ENCODE data around the gene PNMT.
"Not testable (repeated sequence)": the region's sequence is repeated elsewhere in the genome, so short reads cannot be mapped to it uniquely, and the experiment has no call there.

Gene PNMT

DNA sequence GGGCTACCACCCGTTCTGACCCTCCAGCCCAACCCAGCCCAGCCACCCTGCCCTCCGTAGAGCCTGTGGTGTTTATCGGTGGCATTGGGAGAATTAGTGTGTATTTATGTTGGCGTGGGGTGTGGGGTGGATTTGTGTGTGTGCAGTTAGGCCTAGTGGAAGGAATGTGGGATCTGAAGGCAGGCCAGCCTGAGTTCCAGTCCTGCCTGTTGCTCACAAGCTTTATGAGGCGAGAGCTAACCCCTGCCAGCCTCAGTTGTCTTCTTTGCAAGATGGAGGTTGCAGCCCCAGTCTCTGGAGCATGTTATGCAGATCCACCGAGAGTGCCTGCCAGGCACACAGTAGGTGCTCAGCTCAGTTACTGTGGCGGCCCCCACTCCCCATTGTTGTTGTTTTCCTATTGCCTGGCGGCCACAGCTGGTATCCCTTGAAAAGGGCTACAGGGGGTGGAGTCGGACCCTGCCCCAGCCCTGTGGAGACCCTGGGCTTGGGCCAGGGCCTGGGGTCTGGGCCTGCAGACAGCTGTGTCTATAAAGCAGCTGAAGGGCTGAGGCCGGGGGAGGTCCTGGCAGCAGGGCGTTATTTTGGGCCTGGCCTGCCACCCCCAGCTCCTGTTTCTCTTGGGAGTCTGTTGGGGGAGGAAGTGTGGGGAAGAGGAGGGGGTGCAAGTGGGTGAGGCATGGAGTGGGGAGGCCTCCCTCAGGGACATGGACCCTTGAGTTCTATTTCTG, 36.7 kb downstream of the PNMT start:
- no peak for DNase-seq (ENCODE audit: low read depth in 2 of 3, low spot score in 2 of 3)

DNA sequence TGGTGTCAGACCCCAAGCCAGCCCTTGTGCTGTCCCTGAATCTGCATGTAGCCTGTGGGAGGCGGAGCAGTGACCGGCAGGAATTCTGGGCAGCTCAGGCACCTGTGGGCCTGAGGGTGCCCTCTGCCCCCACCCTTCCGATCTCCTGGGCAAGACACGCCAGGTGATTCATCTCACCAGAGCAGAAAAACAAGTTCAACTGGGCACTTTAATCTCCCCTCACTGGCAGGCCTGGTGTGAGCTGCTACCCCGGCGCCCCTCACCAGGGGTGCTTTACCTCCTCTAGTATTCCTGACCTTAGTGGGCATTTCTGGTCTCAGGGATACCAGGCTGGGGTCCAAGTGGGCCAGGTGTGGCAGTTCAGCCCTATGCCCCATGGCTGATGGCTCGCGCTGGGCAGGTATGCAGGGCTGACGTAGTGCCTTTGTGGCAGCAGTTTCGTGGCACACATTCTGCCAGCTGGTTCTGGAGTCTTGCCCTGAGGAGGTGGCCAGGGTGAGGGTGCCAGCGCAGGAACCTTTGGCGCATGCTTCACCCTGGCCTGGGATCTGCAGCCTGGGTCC, 37.6 kb downstream of the PNMT start:
- DNase-seq (ENCODE audit: low read depth in 2 of 3, low spot score in 2 of 3), result no peak

DNA sequence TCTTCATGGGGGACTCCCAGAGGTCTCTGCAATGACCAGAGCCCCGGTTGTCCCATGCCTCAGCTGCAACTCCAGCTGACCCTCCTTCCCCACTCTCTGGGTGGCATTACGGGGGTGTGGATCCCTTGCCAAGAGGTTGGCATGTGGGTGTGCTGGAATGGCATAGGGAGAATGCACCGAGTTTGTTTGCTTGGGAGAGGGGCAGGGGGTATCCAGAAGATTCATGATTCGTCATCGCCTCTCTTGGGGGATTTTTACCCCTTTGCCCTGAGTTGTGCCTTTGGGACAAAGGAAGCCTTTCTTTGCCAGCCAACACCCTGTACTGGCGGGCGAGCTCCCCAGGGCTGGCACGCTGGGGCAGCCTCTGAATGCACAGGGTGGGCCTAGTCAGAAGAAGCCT, 38.1 kb downstream of the PNMT start:
- DNase-seq (ENCODE audit: low read depth in 2 of 3, low spot score in 2 of 3), result no peak

DNA sequence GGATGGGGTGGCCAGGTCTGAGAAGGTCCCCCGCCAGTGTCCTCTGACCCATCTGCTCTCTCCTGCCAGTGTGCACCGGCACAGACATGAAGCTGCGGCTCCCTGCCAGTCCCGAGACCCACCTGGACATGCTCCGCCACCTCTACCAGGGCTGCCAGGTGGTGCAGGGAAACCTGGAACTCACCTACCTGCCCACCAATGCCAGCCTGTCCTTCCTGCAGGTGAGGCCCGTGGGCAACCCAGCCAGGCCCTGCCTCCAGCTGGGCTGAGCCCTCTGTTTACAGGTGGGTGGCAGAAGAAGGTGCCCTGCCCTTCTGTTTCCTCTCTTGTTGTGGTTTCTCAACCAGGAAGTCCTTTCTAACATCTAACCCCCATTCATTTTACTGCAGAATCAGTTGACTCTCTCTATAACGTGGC, 38.7 kb downstream of the PNMT start:
- no peak for DNase-seq (ENCODE audit: low read depth in 2 of 3, low spot score in 2 of 3)

DNA sequence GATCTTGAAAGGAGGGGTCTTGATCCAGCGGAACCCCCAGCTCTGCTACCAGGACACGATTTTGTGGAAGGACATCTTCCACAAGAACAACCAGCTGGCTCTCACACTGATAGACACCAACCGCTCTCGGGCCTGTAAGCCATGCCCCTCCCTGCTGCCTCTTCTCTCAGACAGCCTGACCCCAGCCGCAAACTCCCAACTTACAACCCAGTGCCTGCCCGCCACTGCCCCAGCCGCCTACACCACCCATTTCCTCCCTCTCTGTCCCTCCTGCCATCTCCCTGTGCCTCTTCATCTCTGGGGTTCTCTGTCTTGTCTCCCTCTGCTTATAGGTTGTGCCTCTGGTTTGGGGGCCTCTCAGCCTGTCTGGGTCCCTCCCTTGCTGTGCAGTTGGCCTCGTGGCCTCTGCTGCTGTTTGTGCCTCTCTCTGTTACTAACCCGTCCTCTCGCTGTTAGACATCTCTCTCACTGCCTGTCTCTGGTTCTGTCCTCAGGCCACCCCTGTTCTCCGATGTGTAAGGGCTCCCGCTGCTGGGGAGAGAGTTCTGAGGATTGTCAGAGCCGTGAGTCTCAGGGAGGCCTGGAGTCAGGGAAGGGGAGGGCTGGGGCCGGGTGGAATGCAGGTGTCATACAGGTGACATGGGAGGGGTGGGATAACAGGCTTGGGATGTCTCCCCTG, 41.2 kb downstream of the PNMT start:
- no peak for DNase-seq (ENCODE audit: low read depth in 2 of 3, low spot score in 2 of 3)

DNA sequence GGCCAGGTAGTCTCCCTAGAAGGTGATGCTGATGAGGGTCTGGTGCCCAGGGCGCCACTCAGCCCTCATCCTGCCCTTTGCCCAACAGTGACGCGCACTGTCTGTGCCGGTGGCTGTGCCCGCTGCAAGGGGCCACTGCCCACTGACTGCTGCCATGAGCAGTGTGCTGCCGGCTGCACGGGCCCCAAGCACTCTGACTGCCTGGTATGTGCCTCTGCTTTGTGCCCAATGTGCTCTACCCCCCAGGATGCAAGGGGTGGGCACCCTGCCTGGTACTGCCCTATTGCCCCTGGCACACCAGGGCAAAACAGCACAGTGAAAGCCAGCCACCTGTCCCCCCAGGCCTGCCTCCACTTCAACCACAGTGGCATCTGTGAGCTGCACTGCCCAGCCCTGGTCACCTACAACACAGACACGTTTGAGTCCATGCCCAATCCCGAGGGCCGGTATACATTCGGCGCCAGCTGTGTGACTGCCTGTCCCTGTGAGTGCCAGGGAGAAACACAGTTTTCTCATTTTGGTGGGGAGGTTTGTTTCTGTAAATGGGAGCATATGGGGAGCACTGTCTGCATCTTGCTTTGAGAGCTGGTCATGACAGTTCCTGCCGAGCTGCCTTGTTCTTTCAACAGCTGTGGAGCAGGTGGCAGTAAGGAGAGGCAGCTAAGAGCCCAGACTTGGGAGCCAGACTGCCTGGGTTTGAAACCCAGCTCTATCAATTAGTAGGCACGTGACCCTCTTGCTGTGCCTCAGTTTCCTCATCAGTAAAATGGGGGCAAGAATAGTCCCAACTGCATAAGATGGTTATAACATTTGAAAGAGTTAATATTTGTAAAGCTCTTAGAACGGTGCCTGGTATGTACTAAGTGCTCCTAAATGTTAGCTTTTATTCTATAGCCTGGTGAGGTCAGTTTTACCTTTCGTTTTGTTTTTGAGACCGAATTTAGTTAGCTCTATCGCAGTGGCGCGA, 42.0 kb downstream of the PNMT start:
- no peak for DNase-seq (ENCODE audit: low read depth in 2 of 3, low spot score in 2 of 3)

DNA sequence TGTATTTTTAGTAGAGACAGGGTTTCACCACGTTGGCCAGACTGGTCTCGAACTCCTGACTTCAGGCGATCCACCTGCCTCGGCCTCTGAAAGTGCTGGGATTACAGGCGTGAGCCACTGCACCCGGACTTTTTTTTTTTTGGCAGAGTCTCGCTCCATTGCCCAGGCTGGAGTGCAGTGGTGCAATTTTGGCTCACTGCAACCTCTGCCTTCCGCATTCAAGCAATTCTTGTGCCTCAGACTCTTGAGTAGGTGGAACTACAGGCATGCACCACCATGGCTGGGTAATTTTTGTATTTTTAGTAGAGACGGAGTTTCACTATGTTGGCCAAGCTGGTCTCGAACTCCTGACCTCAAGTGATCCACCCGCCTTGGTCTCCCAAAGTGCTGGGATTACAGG, 42.8 kb downstream of the PNMT start:
- not testable (repeated sequence) for DNase-seq (ENCODE audit: low read depth in 2 of 3, low spot score in 2 of 3)

DNA sequence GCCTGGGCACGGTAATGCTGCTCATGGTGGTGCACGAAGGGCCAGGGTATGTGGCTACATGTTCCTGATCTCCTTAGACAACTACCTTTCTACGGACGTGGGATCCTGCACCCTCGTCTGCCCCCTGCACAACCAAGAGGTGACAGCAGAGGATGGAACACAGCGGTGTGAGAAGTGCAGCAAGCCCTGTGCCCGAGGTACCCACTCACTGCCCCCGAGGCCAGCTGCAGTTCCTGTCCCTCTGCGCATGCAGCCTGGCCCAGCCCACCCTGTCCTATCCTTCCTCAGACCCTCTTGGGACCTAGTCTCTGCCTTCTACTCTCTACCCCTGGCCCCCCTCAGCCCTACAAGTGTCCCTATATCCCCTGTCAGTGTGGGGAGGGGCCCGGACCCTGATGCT, 43.6 kb downstream of the PNMT start:
- no peak for DNase-seq (ENCODE audit: low read depth in 2 of 3, low spot score in 2 of 3)

DNA sequence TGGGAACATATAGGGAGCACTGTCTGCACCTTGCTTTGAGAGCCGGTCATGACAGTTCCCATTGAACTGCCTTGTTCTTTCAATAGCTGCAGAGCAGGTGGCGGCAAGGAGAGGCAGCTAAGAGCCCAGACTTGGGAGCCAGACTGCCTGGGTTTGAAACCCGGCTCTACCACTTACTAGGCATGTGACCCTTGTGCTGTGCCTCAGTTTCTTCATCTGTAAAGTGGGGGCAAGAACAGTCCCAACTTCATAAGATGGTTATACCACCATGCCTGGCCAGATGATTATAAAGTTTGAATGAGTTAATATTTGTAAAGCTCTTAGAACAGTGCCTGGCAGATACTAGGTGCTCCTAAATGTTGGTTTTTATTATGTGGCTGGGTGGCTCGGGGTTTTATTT, 46.0 kb downstream of the PNMT start:
- no peak for DNase-seq (ENCODE audit: low read depth in 2 of 3, low spot score in 2 of 3)

DNA sequence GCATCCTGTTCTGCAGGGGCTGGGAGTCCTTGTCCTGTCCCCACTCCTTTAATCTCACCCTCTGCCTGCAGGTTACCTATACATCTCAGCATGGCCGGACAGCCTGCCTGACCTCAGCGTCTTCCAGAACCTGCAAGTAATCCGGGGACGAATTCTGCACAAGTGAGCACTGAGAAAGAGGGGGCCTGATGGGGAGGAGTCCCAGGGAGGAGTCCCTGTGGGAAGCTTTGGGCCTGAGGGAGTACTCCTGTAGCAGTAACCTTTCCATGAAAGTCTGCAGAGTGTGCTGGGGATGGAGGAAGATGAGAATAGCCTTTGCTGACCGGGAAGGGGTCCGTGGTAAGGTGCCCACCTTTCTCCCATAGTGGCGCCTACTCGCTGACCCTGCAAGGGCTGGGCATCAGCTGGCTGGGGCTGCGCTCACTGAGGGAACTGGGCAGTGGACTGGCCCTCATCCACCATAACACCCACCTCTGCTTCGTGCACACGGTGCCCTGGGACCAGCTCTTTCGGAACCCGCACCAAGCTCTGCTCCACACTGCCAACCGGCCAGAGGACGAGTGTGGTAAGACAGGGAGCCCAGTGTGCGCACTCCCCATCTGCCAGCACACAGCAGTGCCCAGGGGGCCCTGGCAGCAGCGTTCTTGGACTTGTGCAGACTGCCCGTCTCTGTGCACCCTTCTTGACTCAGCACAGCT, 47.3 kb downstream of the PNMT start:
- DNase-seq (ENCODE audit: low read depth in 2 of 3, low spot score in 2 of 3), result no peak

DNA sequence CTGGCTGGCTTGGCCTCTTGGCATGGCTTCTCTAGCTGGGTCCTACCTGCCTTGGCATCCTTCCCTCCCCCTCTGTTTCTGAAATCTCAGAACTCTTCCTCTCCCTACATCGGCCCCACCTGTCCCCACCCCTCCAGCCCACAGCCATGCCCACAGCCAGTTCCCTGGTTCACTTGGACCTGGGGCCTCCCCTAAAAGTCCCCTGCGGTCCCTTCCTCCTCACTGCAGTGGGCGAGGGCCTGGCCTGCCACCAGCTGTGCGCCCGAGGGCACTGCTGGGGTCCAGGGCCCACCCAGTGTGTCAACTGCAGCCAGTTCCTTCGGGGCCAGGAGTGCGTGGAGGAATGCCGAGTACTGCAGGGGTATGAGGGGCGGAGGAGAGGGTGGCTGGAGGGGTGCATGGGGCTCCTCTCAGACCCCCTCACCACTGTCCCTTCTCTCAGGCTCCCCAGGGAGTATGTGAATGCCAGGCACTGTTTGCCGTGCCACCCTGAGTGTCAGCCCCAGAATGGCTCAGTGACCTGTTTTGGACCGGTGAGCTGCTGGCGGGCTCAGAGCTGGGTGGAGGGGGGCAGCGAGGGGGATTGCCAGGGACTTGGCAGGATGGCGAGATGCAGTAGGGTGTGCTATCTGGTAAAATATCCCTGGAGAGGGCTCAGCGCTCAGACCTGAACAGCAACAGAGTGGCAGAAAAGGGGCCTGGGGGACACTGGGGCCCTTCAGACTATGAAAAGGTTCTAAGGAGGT, 48.0 kb downstream of the PNMT start:
- no peak for DNase-seq (ENCODE audit: low read depth in 2 of 3, low spot score in 2 of 3)

DNA sequence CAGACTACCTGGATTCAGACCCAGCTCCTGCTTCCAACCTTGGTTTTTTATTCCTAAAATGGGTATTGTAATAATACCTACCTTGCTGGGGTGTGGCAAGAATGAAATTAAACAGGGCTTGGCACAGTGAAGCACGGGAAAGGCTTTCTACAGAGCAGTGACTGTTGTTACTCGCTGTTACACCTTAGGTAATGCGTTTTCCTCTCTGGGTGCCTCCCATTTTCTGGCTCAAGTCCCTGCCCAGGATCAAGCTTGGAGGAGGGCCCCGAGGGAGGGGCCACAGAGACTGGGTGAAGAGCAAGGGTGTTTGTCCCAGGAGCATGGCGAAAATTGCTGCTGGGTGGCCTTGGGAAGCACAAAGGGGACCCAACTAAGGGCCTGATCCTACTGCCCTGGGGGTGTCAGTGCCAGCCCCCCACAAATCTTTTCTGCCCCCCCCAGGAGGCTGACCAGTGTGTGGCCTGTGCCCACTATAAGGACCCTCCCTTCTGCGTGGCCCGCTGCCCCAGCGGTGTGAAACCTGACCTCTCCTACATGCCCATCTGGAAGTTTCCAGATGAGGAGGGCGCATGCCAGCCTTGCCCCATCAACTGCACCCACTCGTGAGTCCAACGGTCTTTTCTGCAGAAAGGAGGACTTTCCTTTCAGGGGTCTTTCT, 48.8 kb downstream of the PNMT start:
- no peak for DNase-seq (ENCODE audit: low read depth in 2 of 3, low spot score in 2 of 3)

DNA sequence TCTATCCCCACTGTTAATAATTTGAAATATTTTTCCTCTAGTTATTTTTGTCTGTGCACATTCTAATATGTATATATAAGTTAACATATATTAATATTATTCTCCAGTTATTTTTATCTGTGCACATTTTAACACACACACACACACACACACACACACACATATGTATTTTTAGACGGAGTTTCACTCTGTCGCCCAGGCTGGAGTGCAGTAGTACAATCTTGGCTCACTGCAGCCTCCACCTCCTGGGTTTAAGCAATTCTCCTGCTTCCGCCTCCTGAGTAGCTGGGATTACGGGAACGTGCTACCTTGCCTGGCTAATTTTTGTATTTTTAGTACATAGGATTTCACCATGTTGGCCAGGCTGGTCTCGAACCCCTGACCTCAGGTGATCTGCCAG, 49.4 kb downstream of the PNMT start:
- no peak for DNase-seq (ENCODE audit: low read depth in 2 of 3, low spot score in 2 of 3)

DNA sequence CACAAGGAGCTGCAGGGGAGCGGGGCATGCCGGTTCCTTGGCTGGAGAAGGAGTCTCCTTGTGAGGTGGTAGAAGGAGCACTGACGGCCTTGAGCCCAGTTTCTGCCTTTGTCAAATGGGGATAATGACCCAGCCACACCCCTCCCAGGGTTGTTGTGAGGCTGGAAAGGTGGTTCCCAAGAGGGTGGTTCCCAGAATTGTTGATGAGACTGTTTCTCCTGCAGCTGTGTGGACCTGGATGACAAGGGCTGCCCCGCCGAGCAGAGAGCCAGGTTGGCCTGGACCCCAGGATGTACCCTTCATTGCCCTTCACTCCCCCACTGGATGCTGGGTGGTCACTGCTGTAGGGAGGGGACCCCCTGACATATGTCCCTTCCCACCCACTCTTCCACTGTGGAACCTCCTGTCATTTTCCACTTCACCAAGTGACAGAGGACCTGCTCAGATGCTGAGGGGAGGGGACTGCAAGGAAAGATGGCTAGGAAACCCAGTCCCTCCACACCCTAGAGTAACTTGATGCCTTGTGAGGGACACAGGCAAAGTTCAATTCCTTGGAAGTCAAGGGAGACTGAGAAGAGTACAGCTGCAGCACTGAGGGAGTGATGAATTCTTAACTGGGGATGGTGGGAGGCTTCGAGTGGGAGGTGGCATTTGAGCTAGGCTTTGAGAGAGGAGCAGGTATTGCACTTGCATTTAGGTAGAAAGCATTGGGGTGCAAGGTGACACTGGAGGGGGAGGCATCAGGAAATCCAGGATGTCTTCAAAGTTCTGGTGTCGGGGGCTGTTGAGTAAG, 51.5 kb downstream of the PNMT start:
- no peak for DNase-seq (ENCODE audit: low read depth in 2 of 3, low spot score in 2 of 3)
